SK-N-SH (cell line): ENCODE results near the gene RAB7A.

ENCODE experiments used
- CTCF ChIP-seq: fragments of 200-600 bp; sonication (generic); IDR thresholded peaks from 2 replicates; pipeline ENCODE4 v1.6.1; 2017; ENCODE audit warnings: antibody characterized with exemption, mild to moderate bottlenecking, moderate library complexity
- EP300 ChIP-seq, 2 experiments: IDR thresholded peaks; 2 replicates each; pipeline versions ENCODE4 v1.4.0 to v1.6.1; 2012; ENCODE audit warnings: borderline replicate concordance in 1 of 2, low read depth in 1 of 2, low read length in 1 of 2
- MAX ChIP-seq: IDR thresholded peaks from 2 replicates; pipeline ENCODE4 v1.4.0; 2012; ENCODE audit warnings: low read depth
- MXI1 ChIP-seq: IDR thresholded peaks from 2 replicates; pipeline ENCODE4 v1.6.1; 2012; ENCODE audit warnings: mild to moderate bottlenecking, low read depth, low read length, improper control_type of control experiment
- RFX5 ChIP-seq: IDR thresholded peaks from 2 replicates; pipeline ENCODE4 v1.6.1; 2012; ENCODE audit warnings: mild to moderate bottlenecking, improper control_type of control experiment, low read length

DNA sequence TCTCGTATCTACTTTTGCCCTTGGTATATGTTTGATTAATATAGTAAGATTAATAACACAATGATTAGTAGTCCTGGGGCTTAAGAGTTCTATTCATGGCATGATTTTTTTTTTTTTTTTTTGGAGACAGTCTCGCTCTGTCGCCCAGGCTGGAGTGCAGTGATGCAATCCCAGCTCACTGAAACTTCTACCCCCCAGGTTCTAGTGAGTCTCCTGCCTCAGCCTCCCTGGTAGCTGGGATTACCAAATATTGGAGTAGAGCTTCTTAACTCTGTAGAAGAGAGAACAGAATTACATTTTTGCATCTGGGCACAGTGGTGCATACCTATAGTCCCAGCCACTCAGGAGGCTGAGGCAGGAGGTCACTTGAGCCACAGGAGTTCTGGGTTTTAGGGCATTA lies 58.9 kb downstream of the RAB7A start:
- TF ChIP-seq RFX5 (no peak), MXI1 (no peak), MAX (no peak), EP300 (IDR thresholded peaks at IDR 0.05; ENCODE audit: borderline replicate concordance in 1 of 2, low read depth in 1 of 2, low read length in 1 of 2) (no peak), CTCF (no peak)
